IMR-90 (cell line): ENCODE results near the gene PCNX2. TPM values are rescaled to one million over a fixed set of nuclear protein-coding genes. Genes with fewer than 3 reads are reported as not detected.

Experiments
- ATAC-seq: fragments of 200-7000 bp; cut with Tn5 transposase; 2 replicates; pipeline ENCODE4 v1.9.1; 2020; ENCODE audit warnings: low read depth, mild to moderate bottlenecking, moderate library complexity
- BruUV-seq: library from RNA; stranded (reverse); fragments of 400-500 nt; replicated peaks from 2 replicates; lab custom pipeline; 2021; lab: Mats Ljungman, UMichigan
- CTCF ChIA-PET: fragments of 300-600 bp; formaldehyde crosslinking; extraction: SDS; loops from one replicate; lab custom pipeline; 2021; ENCODE audit warnings: antibody characterized with exemption; lab: Yijun Ruan, JAX
- POLR2A ChIA-PET: fragments of 300-600 bp; sonication (Branson Sonifier 250); formaldehyde crosslinking; loops from one replicate; lab custom pipeline; 2022; ENCODE audit warnings: antibody characterized with exemption; ENCODE audit not compliant: unreplicated experiment; lab: Charles Lee
- DNase-seq: peaks from one replicate; pipeline ENCODE4 v3.0.0; 2013
- H2AFZ ChIP-seq: replicated peaks from 2 replicates; pipeline ENCODE3; 2013; ENCODE audit warnings: low read length, mild to moderate bottlenecking; ENCODE audit not compliant: poor library complexity
- H2AK5ac ChIP-seq: 2 replicates; pipeline ENCODE4 v1.6.1; 2013; ENCODE audit warnings: low read depth, low read length, inconsistent platforms
- H2AK9ac ChIP-seq: replicated peaks from 2 replicates; pipeline ENCODE3; 2013; ENCODE audit warnings: mild to moderate bottlenecking, low read depth, low read length, moderate library complexity; ENCODE audit not compliant: poor library complexity
- H2BK120ac ChIP-seq: 2 replicates; pipeline ENCODE4 v1.6.1; 2013; ENCODE audit warnings: low read depth, low read length, inconsistent platforms
- H2BK15ac ChIP-seq: 3 replicates; pipeline ENCODE4 v1.6.1; 2013; ENCODE audit warnings: low read depth, low read length, inconsistent platforms
- H2BK20ac ChIP-seq: 2 replicates; pipeline ENCODE4 v1.6.1; 2013; ENCODE audit warnings: low read depth, mild to moderate bottlenecking, inconsistent platforms, low read length, moderate library complexity
- H2BK5ac ChIP-seq: 2 replicates; pipeline ENCODE4 v1.6.1; 2013; ENCODE audit warnings: mild to moderate bottlenecking, low read depth, low read length, inconsistent platforms; ENCODE audit not compliant: poor library complexity, severe bottlenecking
- H3K14ac ChIP-seq: replicated peaks from 2 replicates; pipeline ENCODE4 v1.6.1; 2013; ENCODE audit warnings: low read depth, low read length, inconsistent platforms
- H3K18ac ChIP-seq: 2 replicates; pipeline ENCODE4 v1.6.1; 2013; ENCODE audit warnings: low read depth, low read length, control low read depth
- H3K23ac ChIP-seq: 2 replicates; pipeline ENCODE4 v1.6.1; 2013; ENCODE audit warnings: low read depth, low read length, inconsistent platforms
- H3K27ac ChIP-seq: 2 replicates; pipeline ENCODE4 v1.5.1; 2013; ENCODE audit warnings: mild to moderate bottlenecking, control low read depth, low read length; ENCODE audit not compliant: insufficient read depth
- H3K27me3 ChIP-seq: 2 replicates; pipeline ENCODE4 v1.6.1; 2013; ENCODE audit warnings: low read length; ENCODE audit not compliant: control insufficient read depth, insufficient read depth
- H3K36me3 ChIP-seq: 2 replicates; pipeline ENCODE4 v1.6.1; 2013; ENCODE audit warnings: low read length, mixed read lengths; ENCODE audit not compliant: control insufficient read depth, insufficient read depth
- H3K4ac ChIP-seq: 2 replicates; pipeline ENCODE4 v1.6.1; 2013; ENCODE audit warnings: low read depth, low read length, inconsistent platforms
- H3K4me1 ChIP-seq: 2 replicates; pipeline ENCODE4 v1.6.1; 2013; ENCODE audit warnings: low read length, mixed read lengths; ENCODE audit not compliant: control insufficient read depth, insufficient read depth
- H3K4me2 ChIP-seq: 2 replicates; pipeline ENCODE4 v1.6.1; 2013; ENCODE audit warnings: low read depth, mild to moderate bottlenecking, control low read depth, low read length, moderate library complexity
- H3K4me3 ChIP-seq: 2 replicates; pipeline ENCODE4 v1.5.1; 2013; ENCODE audit warnings: low read depth, mild to moderate bottlenecking, control low read depth, low read length, moderate library complexity; ENCODE audit not compliant: insufficient read depth
- H3K56ac ChIP-seq: 2 replicates; pipeline ENCODE4 v1.6.1; 2013; ENCODE audit warnings: low read length, inconsistent platforms; ENCODE audit not compliant: insufficient read depth; ENCODE audit errors: extremely low read depth
- H3K79me1 ChIP-seq, 2 experiments: 2 replicates each; pipeline ENCODE4 v1.6.1; 2013; ENCODE audit warnings: low read length in 2 of 2, inconsistent platforms in 1 of 2, low read depth in 1 of 2
- H3K9ac ChIP-seq: 2 replicates; pipeline ENCODE4 v1.6.1; 2013; ENCODE audit warnings: low read depth, low read length, control low read depth
- H3K9me1 ChIP-seq: 2 replicates; pipeline ENCODE4 v1.6.1; 2013; ENCODE audit warnings: low read length, inconsistent platforms; ENCODE audit not compliant: insufficient read depth
- H3K9me3 ChIP-seq: 2 replicates; pipeline ENCODE4 v1.6.1; 2013; ENCODE audit warnings: low read length; ENCODE audit not compliant: control insufficient read depth, insufficient read depth
- H4K20me1 ChIP-seq: 2 replicates; pipeline ENCODE4 v1.6.1; 2013; ENCODE audit warnings: low read length, inconsistent platforms; ENCODE audit not compliant: insufficient read depth
- H4K5ac ChIP-seq: 2 replicates; pipeline ENCODE4 v1.6.1; 2013; ENCODE audit warnings: mild to moderate bottlenecking, low read depth, low read length, control low read depth
- H4K8ac ChIP-seq, 2 experiments: 2 replicates each; pipeline ENCODE4 v1.6.1; 2013; ENCODE audit warnings: low read depth in 2 of 2, low read length in 2 of 2, control low read depth in 1 of 2, inconsistent platforms in 1 of 2
- H4K91ac ChIP-seq: 2 replicates; pipeline ENCODE4 v1.6.1; 2013; ENCODE audit warnings: low read depth, low read length, inconsistent platforms; ENCODE audit not compliant: insufficient read depth
- RCOR1 ChIP-seq: IDR thresholded peaks from 2 replicates; pipeline ENCODE4 v1.6.1; 2012; ENCODE audit warnings: mild to moderate bottlenecking, low read length, improper control_type of control experiment; ENCODE audit not compliant: insufficient replicate concordance
- RFX5 ChIP-seq: IDR thresholded peaks from 2 replicates; pipeline ENCODE4 v1.8.0; 2012; ENCODE audit warnings: low read depth, mild to moderate bottlenecking, low read length, moderate library complexity
- WGBS, 2 experiments: methylation state at CpG; one replicate each; pipeline versions ENCODE4 v1.1.5 to v1.1.7; 2013; ENCODE audit warnings: missing lambda C conversion rate in 2 of 2; ENCODE audit not compliant: insufficient read length in 1 of 2; ENCODE audit errors: extremely low coverage in 2 of 2; 5-methylcytosine and 5-hydroxymethylcytosine counted together
- dilution Hi-C: fragments of 300-500 bp; cut with HindIII; formaldehyde crosslinking; loops from one replicate; pipeline ENCODE4 v1.14.3; 2018; ENCODE audit warnings: low sequenced_read_pairs; ENCODE audit not compliant: unreplicated experiment
- in situ Hi-C: fragments of 300-500 bp; cut with MboI; formaldehyde crosslinking; loops from 3 replicates; pipeline ENCODE4 v1.14.3; 2019; ENCODE audit warnings: low sequenced_read_pairs, inconsistent platforms, mixed read lengths
- intact Hi-C: fragments of 100-400 bp; cut with micrococcal nuclease; formaldehyde crosslinking; loops from 2 replicates; pipeline ENCODE4 v1.10.0; 2022
- polyA plus RNA-seq, 3 experiments: library from polyadenylated mRNA; depleted of rRNA; stranded (reverse); fragments of >200 nt; gene quantifications; 2 replicates each; pipeline ENCODE4 v1.2.3, GENCODE V29; 2012; ENCODE audit warnings: low replicate concordance in 1 of 3
- total RNA-seq: library from RNA; depleted of rRNA; stranded (reverse); fragments of >200 nt; gene quantifications from 2 replicates; pipeline ENCODE4 v1.2.3, GENCODE V29; 2012

PCNX2 gene
- total and polyA plus RNA-seq, 2 of the 4 experiments (the other 2 are of a cell fraction): 15.9 to 22.6 TPM

GRCh38 chr1:233315718-233316301 is 20.3 kb upstream of the PCNX2 start:
- TF ChIP-seq RCOR1: no peak
- TF ChIP-seq RFX5: no peak
- H2BK5ac ChIP-seq: no peak overlapping the region
- H4K8ac ChIP-seq: no peak overlapping the region
- no peak overlapping the region for H3K4me3 ChIP-seq
- no peak overlapping the region for H3K4me2 ChIP-seq
- WGBS, 2 experiments: no CpG with 5 or more reads among the region's 1 CpG
- H2AK9ac ChIP-seq: no peak overlapping the region
- ATAC-seq (no peak), DNase-seq (no peak)
- in situ Hi-C loops: no loop called here
- no peaks in the 10 kb centered on the region for H3K9me3 ChIP-seq
- no peak overlapping the region for H3K23ac ChIP-seq
- no TSS peak for BruUV-seq
- H2AFZ ChIP-seq: no peak overlapping the region
- no peak overlapping the region for H2BK120ac ChIP-seq
- dilution Hi-C loops: no loop called here
- no peak overlapping the region for H4K5ac ChIP-seq
- no peaks in the 10 kb centered on the region for H3K36me3 ChIP-seq
- no peak overlapping the region for H2BK20ac ChIP-seq
- H3K9me1 ChIP-seq: no peaks in the 10 kb centered on the region
- H3K9ac ChIP-seq: no peak overlapping the region
- no peaks in the 10 kb centered on the region for H4K20me1 ChIP-seq
- no peaks in the 10 kb centered on the region for H3K79me1 ChIP-seq
- H3K4me1 ChIP-seq: no peaks in the 10 kb centered on the region
- intact Hi-C loops: no loop called here
- H3K14ac ChIP-seq: no peak overlapping the region
- H2BK15ac ChIP-seq: no peak overlapping the region
- no peak overlapping the region for H3K27ac ChIP-seq
- H3K56ac ChIP-seq: no peak overlapping the region
- ChIA-PET POLR2A (interaction anchor here (0.5 kb wide), 1 partner anchor 107 kb away, joined by 4 read pairs; no protein-coding TSS in a partner anchor), CTCF (interaction anchor here (0.6 to 3.2 kb wide), 4 partner anchors 10 to 1494 kb away, joined by 3 to 11 read pairs (median 4); no protein-coding TSS in a partner anchor)
- H3K27me3 ChIP-seq: peaks cover 4% of the 10 kb centered on the region
- H2AK5ac ChIP-seq: no peak overlapping the region
- H3K4ac ChIP-seq: no peak overlapping the region
- no peak overlapping the region for H4K91ac ChIP-seq
- H3K18ac ChIP-seq: no peak overlapping the region
